Stimulated activated naive CD4-positive, alpha-beta T cell (primary cell): ENCODE results near the gene CHTOP.

Source experiments
- DNase-seq, 6 experiments: peaks; one replicate each; lab custom pipeline; 2025; lab: John Stamatoyannopoulos, UW

Gene CHTOP

GRCh38 chr1:153688736-153689328 lies 55.0 kb downstream of the CHTOP start:
- no peak for DNase-seq

- no peak for DNase-seq
Observed at GRCh38 chr1:153693466-153693865, 59.6 kb downstream of the CHTOP start.
